Osteoblast (primary cell): ENCODE measurements around the gene TMEM9. TPM values are rescaled to one million over a fixed set of nuclear protein-coding genes. Genes with fewer than 3 reads are reported as not detected.

Experiments
- DNase-seq: peaks from one replicate; pipeline ENCODE4 v3.0.0; 2011; ENCODE audit warnings: low spot score, mixed read lengths; ENCODE audit not compliant: insufficient read length; ENCODE audit errors: missing footprints
- H2AFZ ChIP-seq: 2 replicates; pipeline ENCODE4 v1.6.0; 2011; ENCODE audit warnings: mild to moderate bottlenecking, low read length
- H3K27ac ChIP-seq: 2 replicates; pipeline ENCODE4 v1.5.1; 2011; ENCODE audit warnings: mild to moderate bottlenecking, low read depth, low read length, moderate library complexity
- H3K27me3 ChIP-seq: 2 replicates; pipeline ENCODE4 v1.6.0; 2012; ENCODE audit warnings: mild to moderate bottlenecking, control low read depth, inconsistent platforms, low read length, moderate library complexity; ENCODE audit not compliant: insufficient read depth
- H3K36me3 ChIP-seq: 2 replicates; pipeline ENCODE4 v1.5.1; 2011; ENCODE audit warnings: mild to moderate bottlenecking, low read length, control low read depth, moderate library complexity; ENCODE audit not compliant: insufficient read depth
- H3K4me1 ChIP-seq: 2 replicates; pipeline ENCODE4 v1.5.1; 2011; ENCODE audit warnings: mild to moderate bottlenecking, low read length, control low read depth, moderate library complexity; ENCODE audit not compliant: insufficient read depth
- H3K4me2 ChIP-seq: 2 replicates; pipeline ENCODE4 v1.6.0; 2011; ENCODE audit warnings: mild to moderate bottlenecking, low read length; ENCODE audit not compliant: insufficient read depth
- H3K4me3 ChIP-seq: fragments of 200-600 bp; sonication (generic); 3 replicates; pipeline ENCODE4 v1.5.1; 2012; ENCODE audit warnings: mild to moderate bottlenecking, low read length, inconsistent platforms; ENCODE audit not compliant: insufficient read depth
- H3K79me2 ChIP-seq: 2 replicates; pipeline ENCODE4 v1.6.0; 2012; ENCODE audit warnings: mild to moderate bottlenecking, low read length, control low read depth, inconsistent platforms; ENCODE audit not compliant: insufficient read depth
- H3K9me3 ChIP-seq: 2 replicates; pipeline ENCODE4 v1.5.1; 2011; ENCODE audit warnings: low read depth, low read length, control low read depth
- H4K20me1 ChIP-seq: 2 replicates; pipeline ENCODE4 v1.6.0; 2012; ENCODE audit warnings: mild to moderate bottlenecking, low read length, control low read depth; ENCODE audit not compliant: insufficient read depth
- CTCF ChIP-seq: IDR thresholded peaks from 2 replicates; pipeline ENCODE4 v1.5.1; 2011; ENCODE audit warnings: mild to moderate bottlenecking, low read depth, low read length, moderate library complexity; ENCODE audit errors: extremely low read depth
- total RNA-seq: library from RNA; depleted of rRNA; stranded (reverse); fragments of >200 nt; gene quantifications from 2 replicates; pipeline ENCODE4 v1.2.3, GENCODE V29; 2012

Gene TMEM9
- total RNA-seq, 1 donor: 45.6 TPM

DNA sequence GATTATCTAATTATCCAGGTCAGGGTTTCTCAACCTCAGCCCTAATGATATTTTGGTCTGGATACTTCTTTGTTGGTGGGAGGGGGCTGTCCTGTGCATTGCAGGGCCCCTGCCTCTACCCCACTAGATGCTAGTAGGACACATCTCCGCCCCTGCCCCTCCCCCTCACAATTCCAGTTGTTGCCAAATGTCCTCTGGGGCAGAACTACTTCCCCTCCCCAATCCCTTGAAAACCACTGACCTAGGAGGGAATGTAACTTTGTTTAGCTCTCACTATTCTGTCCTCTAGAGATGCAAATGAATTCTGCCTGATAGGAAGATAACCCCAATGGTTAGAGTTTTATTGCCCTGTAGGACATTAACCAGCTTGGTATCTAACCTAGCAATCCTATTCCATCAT lies 50.1 kb downstream of the TMEM9 start:
- Histone ChIP-seq H3K4me3 (no peak overlapping the region), H3K36me3 (no peaks in the 10 kb centered on the region), H2AFZ (no peak overlapping the region), H3K4me2 (no peak overlapping the region), H4K20me1 (no peaks in the 10 kb centered on the region), H3K9me3 (no peaks in the 10 kb centered on the region), H3K27me3 (peaks cover 28% of the 10 kb centered on the region), H3K27ac (no peak overlapping the region), H3K79me2 (no peaks in the 10 kb centered on the region), H3K4me1 (no peaks in the 10 kb centered on the region)
- no peak for DNase-seq
- no peak for TF ChIP-seq CTCF

DNA sequence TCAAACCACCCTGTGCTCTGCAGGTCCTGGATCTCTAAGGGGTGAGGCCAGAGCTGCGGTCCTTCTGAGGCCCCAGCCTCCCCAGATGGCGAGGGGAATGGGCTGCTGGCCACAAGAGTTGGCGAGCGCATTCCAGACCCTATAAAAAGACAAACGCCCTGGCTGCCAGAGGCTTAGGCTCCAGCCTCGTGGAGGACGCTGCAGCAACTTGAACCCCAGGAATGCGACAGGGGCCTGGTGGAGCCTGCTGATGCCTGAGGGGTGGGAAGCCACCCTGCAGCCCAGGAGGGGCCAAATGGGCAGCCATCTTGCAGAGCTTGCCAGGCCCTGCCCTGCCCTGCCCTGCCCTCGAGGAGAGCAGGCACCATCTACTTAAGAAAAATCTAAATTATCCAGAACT lies 50.6 kb downstream of the TMEM9 start:
- Histone ChIP-seq H4K20me1 (no peaks in the 10 kb centered on the region), H3K27me3 (peaks cover 28% of the 10 kb centered on the region), H3K4me3 (no peak overlapping the region), H2AFZ (no peak overlapping the region), H3K36me3 (no peaks in the 10 kb centered on the region), H3K4me2 (no peak overlapping the region), H3K27ac (no peak overlapping the region), H3K79me2 (no peaks in the 10 kb centered on the region), H3K4me1 (no peaks in the 10 kb centered on the region), H3K9me3 (no peaks in the 10 kb centered on the region)
- DNase-seq: no peak
- no peak for TF ChIP-seq CTCF

GRCh38 chr1:201100169-201100930 lies 53.9 kb downstream of the TMEM9 start:
- Histone ChIP-seq H3K4me3 (no peak overlapping the region), H3K4me2 (no peak overlapping the region), H3K4me1 (no peaks in the 10 kb centered on the region), H3K27me3 (peaks cover 22% of the 10 kb centered on the region), H3K27ac (no peak overlapping the region), H3K79me2 (no peaks in the 10 kb centered on the region), H3K9me3 (no peaks in the 10 kb centered on the region), H3K36me3 (no peaks in the 10 kb centered on the region), H2AFZ (no peak overlapping the region), H4K20me1 (no peaks in the 10 kb centered on the region)
- no peak for TF ChIP-seq CTCF
- no peak for DNase-seq

DNA sequence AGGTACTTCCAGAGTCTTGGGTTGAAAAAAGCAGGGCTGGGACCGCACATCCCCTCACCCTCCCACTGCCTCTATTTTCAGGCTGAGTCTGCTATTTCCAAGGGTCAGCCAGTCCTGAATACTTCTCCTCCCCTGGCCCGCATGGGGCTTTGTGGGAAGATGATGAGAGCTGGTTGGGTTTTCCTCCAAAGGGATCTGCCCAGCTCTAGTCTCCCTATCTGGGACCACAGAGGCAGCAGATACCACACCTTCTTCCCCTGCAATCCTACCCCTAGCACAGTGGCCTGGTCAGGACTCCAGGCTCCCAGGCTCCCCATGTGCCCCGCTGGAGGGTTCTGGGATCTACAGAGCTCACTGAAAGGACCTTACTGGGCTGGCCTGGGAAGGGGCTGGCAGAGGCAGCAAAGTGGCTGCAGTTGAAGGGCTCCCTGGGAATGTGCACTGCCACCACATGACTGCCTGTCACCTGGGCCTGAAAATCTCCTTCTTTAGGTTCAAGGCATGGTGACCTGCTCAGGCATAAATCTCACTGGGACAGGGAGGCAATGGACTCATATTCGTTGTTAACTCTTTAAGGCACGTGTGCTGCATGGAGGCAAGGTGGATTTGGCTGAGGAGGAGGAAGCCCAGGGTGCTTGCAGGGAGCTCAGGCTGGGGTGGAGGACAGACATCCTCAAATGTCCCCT lies 55.1 kb downstream of the TMEM9 start:
- no peak for TF ChIP-seq CTCF
- peaks cover 26% of the 10 kb centered on the region for H3K27me3 ChIP-seq
- H3K27ac ChIP-seq: no peak overlapping the region
- DNase-seq: no peak
- H4K20me1 ChIP-seq: no peaks in the 10 kb centered on the region
- no peaks in the 10 kb centered on the region for H3K4me1 ChIP-seq
- H3K4me3 ChIP-seq: no peak overlapping the region
- H3K79me2 ChIP-seq: no peaks in the 10 kb centered on the region
- H3K36me3 ChIP-seq: no peaks in the 10 kb centered on the region
- no peak overlapping the region for H2AFZ ChIP-seq
- no peak overlapping the region for H3K4me2 ChIP-seq
- no peaks in the 10 kb centered on the region for H3K9me3 ChIP-seq
